GM23338 (cell line): ENCODE results near the gene TCP11L1.

ENCODE experiments used
- CREB1 ChIP-seq: fragments of 250-450 bp; sonication (Bioruptor Pico); IDR thresholded peaks from 2 replicates; pipeline ENCODE4 v1.5.0; 2020; ENCODE audit warnings: low read depth, mild to moderate bottlenecking, moderate library complexity
- CTCF ChIP-seq, 2 experiments: fragments of 200-600 bp in 1 of 2; sonication (generic) in 1 of 2; conservative IDR thresholded peaks; 2 replicates each; pipeline versions ENCODE4 v1.5.1 to v1.6.1; 2016 to 2017; ENCODE audit warnings: antibody characterized with exemption in 2 of 2, low read depth in 2 of 2, mild to moderate bottlenecking in 2 of 2, moderate library complexity in 1 of 2
- ETS1 ChIP-seq: IDR thresholded peaks from 2 replicates; pipeline ENCODE4 v1.6.1; 2016; ENCODE audit warnings: antibody characterized with exemption
- EZH2 ChIP-seq: fragments of 200-600 bp; sonication (generic); IDR thresholded peaks from one replicate; pipeline ENCODE4 v1.8.0; 2017; ENCODE audit warnings: antibody characterized with exemption, mild to moderate bottlenecking, low read depth; ENCODE audit not compliant: unreplicated experiment
- EZH2phosphoT487 ChIP-seq: fragments of 200-600 bp; sonication (generic); IDR thresholded peaks from one replicate; pipeline ENCODE4 v1.8.1; 2018; ENCODE audit warnings: antibody characterized with exemption; ENCODE audit not compliant: unreplicated experiment
- JUNB ChIP-seq: IDR thresholded peaks from one replicate; pipeline ENCODE4 v1.6.1; 2016; ENCODE audit warnings: antibody characterized with exemption; ENCODE audit not compliant: unreplicated experiment
- NANOG ChIP-seq: IDR thresholded peaks from 2 replicates; pipeline ENCODE4 v1.6.1; 2016; ENCODE audit warnings: antibody characterized with exemption, borderline replicate concordance
- POLR2AphosphoS5 ChIP-seq: IDR thresholded peaks from 2 replicates; pipeline ENCODE4 v1.6.1; 2016; ENCODE audit warnings: antibody characterized with exemption, low read depth
- REST ChIP-seq: IDR thresholded peaks from one replicate; pipeline ENCODE4 v1.6.1; 2018; ENCODE audit warnings: antibody characterized with exemption; ENCODE audit not compliant: unreplicated experiment
- ZNF114 ChIP-seq: fragments of 250-450 bp; sonication (Bioruptor Pico); IDR thresholded peaks from 2 replicates; pipeline ENCODE4 v1.5.0; 2020; ENCODE audit warnings: mild to moderate bottlenecking, moderate library complexity
- ZNF331 ChIP-seq: fragments of 250-450 bp; sonication (Bioruptor Pico); IDR thresholded peaks from 2 replicates; pipeline ENCODE4 v1.5.0; 2020; ENCODE audit warnings: low read depth, mild to moderate bottlenecking, moderate library complexity

- TF ChIP-seq POLR2AphosphoS5 (no peak), CTCF (conservative IDR thresholded peaks at IDR 0.05; ENCODE audit: low read depth in 2 of 2) (no peak), CREB1 (CRISPR knock-in tag) (no peak), EZH2 (no peak), ETS1 (no peak), REST (no peak), JUNB (no peak), EZH2phosphoT487 (no peak), ZNF114 (CRISPR knock-in tag) (no peak), ZNF331 (CRISPR knock-in tag) (no peak), NANOG (no peak)
These were observed 16.0 kb downstream of the TCP11L1 start for GRCh38 chr11:33055375-33055774.
